ENCODE data around the gene SHC3.

Gene SHC3

DNA sequence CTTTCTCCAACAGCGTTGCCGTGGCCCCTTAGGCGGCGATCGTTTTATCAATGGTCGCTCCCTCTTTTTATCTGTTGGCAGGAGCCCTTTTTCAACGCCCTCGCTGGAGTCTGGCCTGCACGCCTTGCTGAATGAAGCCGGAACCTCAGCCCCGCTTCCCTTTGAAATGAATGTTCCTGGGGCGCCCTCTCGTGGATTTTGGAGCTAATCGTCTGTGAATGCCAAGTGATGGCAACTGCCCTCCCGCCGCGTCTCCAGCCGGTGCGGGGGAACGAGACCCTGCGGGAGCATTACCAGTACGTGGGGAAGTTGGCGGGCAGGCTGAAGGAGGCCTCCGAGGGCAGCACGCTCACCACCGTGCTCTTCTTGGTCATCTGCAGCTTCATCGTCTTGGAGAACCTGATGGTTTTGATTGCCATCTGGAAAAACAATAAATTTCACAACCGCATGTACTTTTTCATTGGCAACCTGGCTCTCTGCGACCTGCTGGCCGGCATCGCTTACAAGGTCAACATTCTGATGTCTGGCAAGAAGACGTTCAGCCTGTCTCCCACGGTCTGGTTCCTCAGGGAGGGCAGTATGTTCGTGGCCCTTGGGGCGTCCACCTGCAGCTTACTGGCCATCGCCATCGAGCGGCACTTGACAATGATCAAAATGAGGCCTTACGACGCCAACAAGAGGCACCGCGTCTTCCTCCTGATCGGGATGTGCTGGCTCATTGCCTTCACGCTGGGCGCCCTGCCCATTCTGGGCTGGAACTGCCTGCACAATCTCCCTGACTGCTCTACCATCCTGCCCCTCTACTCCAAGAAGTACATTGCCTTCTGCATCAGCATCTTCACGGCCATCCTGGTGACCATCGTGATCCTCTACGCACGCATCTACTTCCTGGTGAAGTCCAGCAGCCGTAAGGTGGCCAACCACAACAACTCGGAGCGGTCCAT lies 177.4 kb downstream of the SHC3 start:
- peak; percentile 58 for DNase-seq (ENCODE audit: low spot score)

DNA sequence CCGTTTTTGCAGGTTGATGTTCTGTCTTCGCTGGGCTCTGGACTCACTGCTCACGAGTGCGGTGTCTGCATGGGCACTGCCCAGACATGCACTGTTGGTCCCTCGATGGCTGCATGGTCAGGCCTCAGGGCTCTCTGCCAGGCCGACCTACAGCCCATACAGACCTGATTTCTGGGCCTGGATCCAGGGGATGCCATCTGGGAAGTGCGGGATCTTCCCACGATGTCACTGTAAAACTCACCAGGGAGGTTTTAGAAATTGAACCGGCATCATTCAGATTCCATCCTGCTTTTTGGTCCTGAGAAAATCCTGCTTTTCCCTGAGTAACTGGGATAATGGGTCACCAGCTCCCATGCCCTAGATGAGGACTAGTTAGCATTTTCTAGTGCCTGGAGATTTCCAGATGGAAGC lies 178.2 kb downstream of the SHC3 start:
- no peak for DNase-seq (ENCODE audit: low spot score)

- no peak for DNase-seq (ENCODE audit: low spot score)
Observed at GRCh38 chr9:88998911-88999310, 179.7 kb downstream of the SHC3 start.

GRCh38 chr9:88998503-88998902 lies 180.1 kb downstream of the SHC3 start:
- no peak for DNase-seq (ENCODE audit: low spot score)

- DNase-seq (ENCODE audit: low spot score), result no peak
Observed at GRCh38 chr9:88997646-88998045, 181.0 kb downstream of the SHC3 start.

GRCh38 chr9:88996921-88997235 lies 181.7 kb downstream of the SHC3 start:
- DNase-seq (ENCODE audit: low spot score), result no peak

GRCh38 chr9:88996046-88996920 lies 182.3 kb downstream of the SHC3 start:
- DNase-seq (ENCODE audit: low spot score), result no peak

DNA sequence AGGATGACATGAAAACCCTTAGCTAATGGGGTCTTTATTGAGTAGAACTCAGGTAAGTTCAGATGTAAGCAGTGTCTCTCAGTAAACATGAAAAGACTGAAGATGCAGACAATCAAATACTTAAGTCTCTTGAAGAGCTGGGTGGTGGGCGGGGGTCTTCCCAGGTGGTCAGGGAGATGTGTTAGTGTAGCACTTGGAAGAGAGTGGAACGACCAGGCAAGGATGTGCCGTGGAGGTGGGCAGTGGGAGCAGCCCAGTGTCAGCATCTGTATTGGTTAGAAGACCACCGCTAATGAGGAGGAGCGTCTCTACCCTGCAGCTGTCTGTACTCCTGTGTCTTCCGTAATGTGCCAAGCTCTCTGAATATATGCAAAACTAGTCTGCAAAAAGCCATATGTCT lies 183.0 kb downstream of the SHC3 start:
- DNase-seq (ENCODE audit: low spot score), result no peak

- DNase-seq (ENCODE audit: low spot score), result no peak
Observed at GRCh38 chr9:88995200-88995577, 183.4 kb downstream of the SHC3 start.

- no peak for DNase-seq (ENCODE audit: low spot score)
Observed at GRCh38 chr9:88994469-88995199, 184.0 kb downstream of the SHC3 start.

DNA sequence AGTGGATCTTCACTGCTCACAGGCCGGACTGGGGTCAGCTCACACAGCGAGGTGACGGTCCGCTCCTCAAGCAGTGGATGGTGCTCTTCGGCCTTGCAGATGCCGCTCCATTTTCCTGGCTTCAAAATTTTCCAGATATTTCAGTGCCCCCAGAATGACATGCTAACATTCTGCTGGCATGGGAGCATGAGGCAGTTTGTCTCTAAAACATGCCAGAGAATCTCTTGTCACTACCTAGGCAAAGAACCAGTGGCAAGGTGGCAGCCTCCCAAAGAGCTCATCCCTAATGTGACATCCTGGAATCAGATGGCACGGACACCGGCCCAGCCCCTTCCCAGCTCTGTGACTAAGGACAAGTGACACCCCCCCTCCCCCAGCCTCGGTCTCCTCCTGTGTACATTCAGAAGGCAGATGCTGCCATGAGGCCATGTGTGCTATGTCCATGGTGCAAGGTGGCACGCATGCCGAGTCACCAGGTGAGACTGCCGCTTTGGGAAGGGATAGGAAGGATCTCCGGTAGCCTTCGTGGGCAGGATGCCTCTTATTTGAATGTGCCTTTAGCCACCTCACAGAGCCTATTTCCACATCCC lies 184.7 kb downstream of the SHC3 start:
- no peak for DNase-seq (ENCODE audit: low spot score)

GRCh38 chr9:88993327-88993726 lies 185.3 kb downstream of the SHC3 start:
- DNase-seq (ENCODE audit: low spot score), result no peak

GRCh38 chr9:88992556-88992955 lies 186.1 kb downstream of the SHC3 start:
- no peak for DNase-seq (ENCODE audit: low spot score)

- DNase-seq (ENCODE audit: low spot score), result no peak
Observed at GRCh38 chr9:88991066-88992034, 187.3 kb downstream of the SHC3 start, which contains the start of gene S1PR3. Gene S1PR3, plus strand, starts transcription at chr9:88991468. Its CDS starts 9,733 bp downstream, at chr9:89001201.

GRCh38 chr9:88990729-88991065 lies 187.9 kb downstream of the SHC3 start:
- DNase-seq (ENCODE audit: low spot score), result no peak

DNA sequence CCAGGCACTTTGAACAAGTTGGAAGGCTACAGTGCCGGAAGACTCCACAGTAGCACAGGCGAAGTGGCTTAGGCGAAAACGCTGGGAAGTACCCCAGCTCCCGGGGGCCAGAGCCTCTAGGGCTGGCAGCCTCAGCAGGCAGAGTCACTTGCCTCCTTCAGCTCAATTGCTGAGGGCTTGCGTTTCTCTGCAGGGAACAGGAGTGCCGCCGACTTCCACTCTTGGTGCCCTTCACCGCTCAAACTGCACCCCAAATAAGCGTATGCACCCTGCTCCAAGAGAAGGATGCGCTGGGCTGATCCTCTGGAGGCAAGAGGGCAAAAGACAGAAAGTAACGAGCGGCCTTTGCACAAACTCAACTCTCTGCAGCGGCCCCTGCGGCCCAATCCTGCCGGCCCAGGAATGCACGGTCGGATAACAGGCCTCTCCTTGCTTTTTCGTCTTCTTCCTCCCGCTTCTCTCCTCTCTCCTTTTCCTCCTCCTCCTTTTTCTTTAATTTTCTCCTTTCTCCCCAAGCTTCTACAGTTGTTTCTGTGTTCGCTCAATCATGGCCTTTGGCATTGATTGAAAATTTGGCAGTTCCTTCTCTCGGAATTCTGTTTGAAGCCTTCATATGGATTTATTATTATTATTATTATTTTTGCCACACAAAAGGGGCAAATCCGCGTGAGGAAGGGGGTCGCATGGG lies 188.4 kb downstream of the SHC3 start:
- no peak for DNase-seq (ENCODE audit: low spot score)

DNA sequence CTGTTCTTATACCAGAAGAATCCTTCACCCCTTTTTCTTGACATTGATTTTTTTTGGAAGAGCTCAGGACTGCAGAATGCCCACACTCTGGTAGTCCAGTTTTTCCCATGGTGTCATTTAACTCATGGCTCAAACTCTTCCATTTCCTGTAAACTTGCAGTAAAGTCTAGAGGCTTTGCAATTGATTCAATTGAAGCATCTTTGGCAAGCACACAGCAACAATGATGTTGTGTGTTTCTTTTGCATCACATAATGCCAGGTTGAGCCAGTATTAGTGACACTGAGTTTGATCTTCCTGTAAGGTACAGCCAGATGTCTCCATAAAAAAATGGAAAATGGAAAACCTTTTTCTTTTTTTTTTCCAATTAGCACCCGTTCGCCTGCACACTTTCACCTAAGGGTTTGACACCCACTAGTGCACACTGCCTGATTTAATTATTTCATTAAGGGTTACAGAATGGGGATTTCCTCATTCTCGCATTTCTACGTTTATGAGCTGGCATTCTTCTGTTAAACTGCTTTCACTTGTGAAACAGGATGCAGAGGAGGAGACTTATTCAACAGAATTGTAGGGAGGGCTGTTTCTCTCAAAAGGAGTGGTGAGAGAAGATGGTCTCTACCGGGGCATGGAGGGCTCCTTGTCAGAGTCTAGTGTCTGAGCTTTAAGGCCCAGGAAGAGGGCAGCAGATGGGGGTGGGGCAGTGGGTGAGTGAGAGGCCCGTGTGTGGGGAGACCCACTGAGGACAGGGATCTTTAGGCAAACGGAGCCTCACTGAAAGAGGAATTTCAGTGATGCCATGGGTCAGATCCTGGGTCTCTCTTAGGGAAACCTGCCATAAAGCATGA lies 189.6 kb downstream of the SHC3 start:
- DNase-seq (ENCODE audit: low spot score), result no peak

DNA sequence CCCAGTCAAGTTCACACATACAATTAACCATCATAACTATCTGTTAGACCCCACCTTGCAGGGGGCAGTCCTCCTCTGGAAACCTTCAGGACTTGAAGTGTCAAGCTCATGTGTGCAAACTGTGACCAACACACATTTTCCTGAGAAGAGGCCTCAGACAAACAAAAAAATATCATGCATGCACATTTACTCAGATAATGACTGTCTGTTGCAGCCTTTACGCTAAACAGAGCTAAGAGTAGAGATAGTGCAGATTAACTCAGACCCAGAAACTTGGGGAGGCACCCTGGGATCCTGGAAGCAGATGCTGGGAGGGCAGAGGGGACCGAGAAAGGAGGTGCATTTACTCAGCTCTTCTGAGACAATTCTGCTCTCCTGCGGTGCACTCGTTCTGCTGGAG lies 191.0 kb downstream of the SHC3 start:
- DNase-seq (ENCODE audit: low spot score), result no peak

- DNase-seq (ENCODE audit: low spot score), result no peak
Observed at GRCh38 chr9:88986776-88987175, 191.8 kb downstream of the SHC3 start.
